AG09309 (cell line): ENCODE results near the gene CCDC172.

ENCODE experiments used
- DNase-seq: peaks from one replicate; pipeline ENCODE4 v3.0.0-alpha.2; 2010; ENCODE audit warnings: low read depth
- H3K4me3 ChIP-seq: 2 replicates; pipeline ENCODE4 v1.5.1; 2011; ENCODE audit warnings: mild to moderate bottlenecking, low read depth, low read length, moderate library complexity; ENCODE audit not compliant: control insufficient read depth
- CTCF ChIP-seq: IDR thresholded peaks from 2 replicates; pipeline ENCODE4 v1.5.1; 2011; ENCODE audit warnings: mild to moderate bottlenecking, low read depth, low read length, inconsistent platforms; ENCODE audit not compliant: insufficient read depth, control insufficient read depth; ENCODE audit errors: missing control alignments

The CCDC172 gene

GRCh38 chr10:116421815-116422214, 97.6 kb downstream of the CCDC172 start:
- no peak for DNase-seq
- no peak overlapping the region for H3K4me3 ChIP-seq
- no peak for TF ChIP-seq CTCF

GRCh38 chr10:116427671-116428070, 103.4 kb downstream of the CCDC172 start, which contains the start of gene PNLIPRP3:
PNLIPRP3 (plus strand) TSS chr10:116427847; CDS start chr10:116428013, 166 bp downstream.
- DNase-seq: no peak
- no peak for TF ChIP-seq CTCF

DNA sequence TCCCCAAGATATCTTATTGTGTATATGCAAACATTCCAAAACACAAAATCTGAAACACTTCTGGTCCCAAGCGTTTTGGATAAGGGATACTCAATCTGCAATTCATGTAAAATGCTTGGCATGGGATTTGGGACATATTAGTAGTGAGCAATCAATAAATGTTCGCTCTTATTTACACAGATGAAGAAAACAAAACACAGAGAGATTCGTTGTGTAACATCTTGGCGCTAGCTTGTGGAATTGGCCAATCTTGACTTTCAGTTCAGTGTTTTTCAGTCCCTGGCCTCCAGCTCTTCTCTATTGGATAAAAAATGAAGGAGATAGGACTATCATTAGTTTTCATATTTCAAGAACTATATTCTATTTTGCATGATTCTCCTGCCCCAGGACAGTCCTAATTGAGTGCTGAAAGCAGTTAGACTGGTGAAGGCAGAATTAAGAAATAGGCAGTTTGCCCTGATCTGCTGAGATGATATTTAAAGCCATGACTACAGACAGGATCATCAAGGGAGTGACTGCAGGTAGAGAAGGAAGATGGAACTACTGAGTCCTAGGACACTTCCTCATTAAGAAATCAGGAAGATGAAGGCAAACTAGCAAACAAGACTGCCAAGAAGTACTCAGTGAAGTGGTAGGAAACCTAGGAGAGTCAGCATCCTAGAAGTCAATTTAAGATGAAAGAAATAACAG, 105.2 kb downstream of the CCDC172 start:
- no peak for TF ChIP-seq CTCF
- H3K4me3 ChIP-seq: no peak overlapping the region
- DNase-seq: no peak

More at GRCh38 chr10:116427671-116428070, 103.4 kb downstream of the CCDC172 start, which contains the start of gene PNLIPRP3:
- no peak within 1 kb of the TSS for H3K4me3 ChIP-seq
